WTC11 (cell line): ENCODE measurements around the gene ZNF568. TPM values are rescaled to one million over a fixed set of nuclear protein-coding genes. Genes with fewer than 3 reads are reported as not detected.

ENCODE experiments used
- ATAC-seq: fragments of 200-7000 bp; cut with Tn5 transposase; 2 replicates; pipeline ENCODE4 v1.10.0; 2021; ENCODE audit warnings: mild to moderate bottlenecking, moderate library complexity
- CTCF ChIA-PET: fragments of 300-600 bp; sonication (Branson Sonifier 250); formaldehyde crosslinking; loops from one replicate; lab custom pipeline; 2021; ENCODE audit warnings: antibody characterized with exemption; lab: Charles Lee
- POLR2A ChIA-PET: fragments of 350-600 bp; sonication (Branson Sonifier 250); formaldehyde crosslinking; loops from one replicate; lab custom pipeline; 2021; ENCODE audit warnings: antibody characterized with exemption; lab: Charles Lee
- DNase-seq: peaks from one replicate; pipeline ENCODE4 v3.0.0; 2021; ENCODE audit warnings: low spot score
- H3K27ac Mint-ChIP-seq: 2 replicates; pipeline ENCODE4 v1.8.0; 2021; ENCODE audit warnings: mixed read lengths
- H3K27me3 Mint-ChIP-seq: 2 replicates; pipeline ENCODE4 v1.8.0; 2021; ENCODE audit warnings: low read depth, mild to moderate bottlenecking, moderate library complexity, mixed read lengths
- H3K36me3 Mint-ChIP-seq: 2 replicates; pipeline ENCODE4 v1.8.0; 2021; ENCODE audit warnings: mixed read lengths
- H3K4me1 Mint-ChIP-seq: 2 replicates; pipeline ENCODE4 v1.8.0; 2022; ENCODE audit warnings: mixed read lengths
- H3K4me3 Mint-ChIP-seq: 2 replicates; pipeline ENCODE4 v1.8.0; 2021; ENCODE audit warnings: mild to moderate bottlenecking, moderate library complexity, mixed read lengths
- H3K9me3 Mint-ChIP-seq: 2 replicates; pipeline ENCODE4 v1.8.0; 2021; ENCODE audit warnings: mixed read lengths
- FOXK1 ChIP-seq: sonication (generic); formaldehyde crosslinking; IDR thresholded peaks from 2 replicates; pipeline ENCODE4 v1.8.0; 2022; ENCODE audit warnings: mild to moderate bottlenecking, moderate library complexity, missing genetic modification reagents
- NR3C1 ChIP-seq: sonication (generic); formaldehyde crosslinking; conservative IDR thresholded peaks from 2 replicates; pipeline ENCODE4 v1.8.1; 2023; ENCODE audit warnings: low read depth, mild to moderate bottlenecking, missing genetic modification reagents
- RELA ChIP-seq: sonication (generic); formaldehyde crosslinking; IDR thresholded peaks from 2 replicates; pipeline ENCODE4 v1.8.1; 2022; ENCODE audit warnings: missing genetic modification reagents, mild to moderate bottlenecking, borderline replicate concordance
- SP1 ChIP-seq: sonication (generic); formaldehyde crosslinking; conservative IDR thresholded peaks from 2 replicates; pipeline ENCODE4 v1.8.1; 2022; ENCODE audit warnings: missing genetic modification reagents
- ZNF121 ChIP-seq: sonication (generic); formaldehyde crosslinking; IDR thresholded peaks from 2 replicates; pipeline ENCODE4 v1.8.0; 2023; ENCODE audit warnings: missing genetic modification reagents
- total RNA-seq: library from RNA; stranded (reverse); gene quantifications from 3 replicates; pipeline ENCODE4 v1.2.3, GENCODE V29; 2021
- TF ChIP-seq, protein P1 (sequence below): fragments of 250-450 bp; sonication (Bioruptor Pico); IDR thresholded peaks from 2 replicates; pipeline ENCODE4 v1.9.0; 2021; ENCODE audit warnings: moderate library complexity, mild to moderate bottlenecking, inconsistent platforms, borderline replicate concordance
- TF ChIP-seq, protein P2 (sequence below): fragments of 250-450 bp; sonication (Bioruptor Pico); IDR thresholded peaks from 2 replicates; pipeline ENCODE4 v1.9.0; 2021; ENCODE audit warnings: mild to moderate bottlenecking, borderline replicate concordance
- TF ChIP-seq, protein P3 (sequence below): sonication (generic); formaldehyde crosslinking; conservative IDR thresholded peaks from 2 replicates; pipeline ENCODE4 v1.8.1; 2022; ENCODE audit warnings: mild to moderate bottlenecking, missing genetic modification reagents
- TF ChIP-seq, protein P4 (sequence below): sonication (generic); formaldehyde crosslinking; IDR thresholded peaks from 2 replicates; pipeline ENCODE4 v1.8.0; 2023; ENCODE audit warnings: mild to moderate bottlenecking, missing genetic modification reagents
- TF ChIP-seq, protein P5 (sequence below): fragments of 250-450 bp; sonication (Bioruptor Pico); conservative IDR thresholded peaks from 2 replicates; pipeline ENCODE4 v1.9.0; 2021; ENCODE audit warnings: mild to moderate bottlenecking

The ZNF568 gene
- total RNA-seq, 1 experiment from 2014 or later = 10.5 TPM

DNA sequence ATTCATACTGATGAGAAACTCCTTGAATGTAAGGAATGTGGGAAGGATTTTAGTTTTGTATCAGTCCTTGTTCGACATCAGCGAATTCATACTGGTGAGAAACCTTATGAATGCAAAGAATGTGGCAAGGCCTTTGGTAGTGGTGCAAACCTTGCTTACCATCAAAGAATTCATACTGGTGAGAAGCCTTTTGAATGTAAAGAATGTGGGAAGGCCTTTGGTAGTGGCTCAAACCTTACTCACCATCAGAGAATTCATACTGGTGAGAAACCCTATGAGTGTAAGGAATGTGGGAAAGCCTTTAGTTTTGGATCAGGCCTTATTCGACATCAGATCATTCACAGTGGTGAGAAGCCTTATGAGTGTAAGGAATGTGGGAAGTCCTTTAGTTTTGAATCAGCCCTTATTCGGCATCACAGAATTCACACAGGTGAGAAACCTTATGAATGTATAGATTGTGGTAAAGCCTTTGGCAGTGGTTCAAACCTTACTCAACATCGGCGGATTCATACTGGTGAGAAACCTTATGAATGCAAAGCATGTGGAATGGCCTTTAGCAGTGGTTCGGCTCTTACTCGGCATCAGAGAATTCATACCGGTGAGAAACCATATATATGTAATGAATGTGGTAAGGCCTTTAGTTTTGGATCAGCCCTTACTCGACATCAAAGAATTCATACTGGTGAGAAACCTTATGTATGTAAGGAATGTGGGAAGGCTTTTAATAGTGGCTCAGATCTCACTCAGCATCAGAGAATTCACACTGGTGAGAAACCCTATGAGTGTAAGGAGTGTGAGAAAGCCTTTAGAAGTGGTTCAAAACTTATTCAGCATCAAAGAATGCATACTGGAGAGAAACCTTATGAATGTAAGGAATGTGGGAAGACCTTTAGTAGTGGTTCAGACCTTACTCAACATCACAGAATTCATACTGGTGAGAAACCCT lies 38.9 kb upstream of the ZNF568 start (continued):
- TF ChIP-seq ZNF121 = no peak
- TF ChIP-seq, all 79 proteins: peak for 0

DNA sequence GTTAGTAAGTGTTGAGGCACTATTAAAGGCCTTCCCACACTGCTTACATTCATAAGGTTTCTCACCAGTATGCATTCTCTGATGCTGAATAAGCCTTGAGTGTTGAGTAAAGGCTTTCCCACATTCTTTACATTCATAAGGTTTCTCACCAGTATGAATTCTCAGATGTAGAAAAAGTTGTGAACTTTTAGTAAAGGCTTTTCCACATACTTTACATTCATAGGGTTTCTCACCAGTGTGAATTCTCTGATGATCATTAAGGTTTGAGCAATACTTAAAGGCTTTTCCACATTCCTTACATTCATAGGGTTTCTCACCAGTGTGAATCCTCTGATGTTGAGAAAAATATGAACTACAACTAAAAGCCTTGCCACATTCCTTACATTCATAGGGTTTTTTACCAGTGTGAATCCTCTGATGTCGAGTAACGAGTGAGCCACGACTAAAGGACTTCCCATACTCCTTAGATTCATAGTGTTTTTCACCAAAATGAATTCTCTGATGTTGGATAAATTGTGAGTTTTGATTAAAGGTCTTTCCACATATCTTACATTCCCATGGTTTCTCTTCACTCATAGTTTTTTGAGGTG lies 24.3 kb upstream of the ZNF568 start:
- Mint-ChIP-seq H3K27ac (no peak overlapping the region), H3K9me3 (peaks cover 83% of the 10 kb centered on the region), H3K36me3 (peaks cover 90% of the 10 kb centered on the region), H3K4me1 (no peaks in the 10 kb centered on the region), H3K27me3 (peaks cover 9% of the 10 kb centered on the region; the same call in 1 of the 2 replicates), H3K4me3 (no peak overlapping the region)
- ChIA-PET CTCF (no interaction called here), POLR2A (no interaction called here)
- ATAC-seq (no peak), DNase-seq (no peak)
- TF ChIP-seq FOXK1 = no peak
- TF ChIP-seq NR3C1 = no peak
- TF ChIP-seq, protein P1, sequence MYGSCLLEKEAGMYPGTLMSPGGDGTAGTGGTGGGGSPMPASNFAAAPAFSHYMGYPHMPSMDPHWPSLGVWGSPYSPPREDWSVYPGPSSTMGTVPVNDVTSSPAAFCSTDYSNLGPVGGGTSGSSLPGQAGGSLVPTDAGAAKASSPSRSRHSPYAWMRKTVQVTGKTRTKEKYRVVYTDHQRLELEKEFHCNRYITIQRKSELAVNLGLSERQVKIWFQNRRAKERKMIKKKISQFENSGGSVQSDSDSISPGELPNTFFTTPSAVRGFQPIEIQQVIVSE (CRISPR knock-in tag) = no peak
- TF ChIP-seq, protein P2, sequence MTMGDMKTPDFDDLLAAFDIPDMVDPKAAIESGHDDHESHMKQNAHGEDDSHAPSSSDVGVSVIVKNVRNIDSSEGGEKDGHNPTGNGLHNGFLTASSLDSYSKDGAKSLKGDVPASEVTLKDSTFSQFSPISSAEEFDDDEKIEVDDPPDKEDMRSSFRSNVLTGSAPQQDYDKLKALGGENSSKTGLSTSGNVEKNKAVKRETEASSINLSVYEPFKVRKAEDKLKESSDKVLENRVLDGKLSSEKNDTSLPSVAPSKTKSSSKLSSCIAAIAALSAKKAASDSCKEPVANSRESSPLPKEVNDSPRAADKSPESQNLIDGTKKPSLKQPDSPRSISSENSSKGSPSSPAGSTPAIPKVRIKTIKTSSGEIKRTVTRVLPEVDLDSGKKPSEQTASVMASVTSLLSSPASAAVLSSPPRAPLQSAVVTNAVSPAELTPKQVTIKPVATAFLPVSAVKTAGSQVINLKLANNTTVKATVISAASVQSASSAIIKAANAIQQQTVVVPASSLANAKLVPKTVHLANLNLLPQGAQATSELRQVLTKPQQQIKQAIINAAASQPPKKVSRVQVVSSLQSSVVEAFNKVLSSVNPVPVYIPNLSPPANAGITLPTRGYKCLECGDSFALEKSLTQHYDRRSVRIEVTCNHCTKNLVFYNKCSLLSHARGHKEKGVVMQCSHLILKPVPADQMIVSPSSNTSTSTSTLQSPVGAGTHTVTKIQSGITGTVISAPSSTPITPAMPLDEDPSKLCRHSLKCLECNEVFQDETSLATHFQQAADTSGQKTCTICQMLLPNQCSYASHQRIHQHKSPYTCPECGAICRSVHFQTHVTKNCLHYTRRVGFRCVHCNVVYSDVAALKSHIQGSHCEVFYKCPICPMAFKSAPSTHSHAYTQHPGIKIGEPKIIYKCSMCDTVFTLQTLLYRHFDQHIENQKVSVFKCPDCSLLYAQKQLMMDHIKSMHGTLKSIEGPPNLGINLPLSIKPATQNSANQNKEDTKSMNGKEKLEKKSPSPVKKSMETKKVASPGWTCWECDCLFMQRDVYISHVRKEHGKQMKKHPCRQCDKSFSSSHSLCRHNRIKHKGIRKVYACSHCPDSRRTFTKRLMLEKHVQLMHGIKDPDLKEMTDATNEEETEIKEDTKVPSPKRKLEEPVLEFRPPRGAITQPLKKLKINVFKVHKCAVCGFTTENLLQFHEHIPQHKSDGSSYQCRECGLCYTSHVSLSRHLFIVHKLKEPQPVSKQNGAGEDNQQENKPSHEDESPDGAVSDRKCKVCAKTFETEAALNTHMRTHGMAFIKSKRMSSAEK (CRISPR knock-in tag) = no peak
- TF ChIP-seq, protein P3, sequence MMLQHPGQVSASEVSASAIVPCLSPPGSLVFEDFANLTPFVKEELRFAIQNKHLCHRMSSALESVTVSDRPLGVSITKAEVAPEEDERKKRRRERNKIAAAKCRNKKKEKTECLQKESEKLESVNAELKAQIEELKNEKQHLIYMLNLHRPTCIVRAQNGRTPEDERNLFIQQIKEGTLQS (CRISPR knock-in tag) = no peak

DNA sequence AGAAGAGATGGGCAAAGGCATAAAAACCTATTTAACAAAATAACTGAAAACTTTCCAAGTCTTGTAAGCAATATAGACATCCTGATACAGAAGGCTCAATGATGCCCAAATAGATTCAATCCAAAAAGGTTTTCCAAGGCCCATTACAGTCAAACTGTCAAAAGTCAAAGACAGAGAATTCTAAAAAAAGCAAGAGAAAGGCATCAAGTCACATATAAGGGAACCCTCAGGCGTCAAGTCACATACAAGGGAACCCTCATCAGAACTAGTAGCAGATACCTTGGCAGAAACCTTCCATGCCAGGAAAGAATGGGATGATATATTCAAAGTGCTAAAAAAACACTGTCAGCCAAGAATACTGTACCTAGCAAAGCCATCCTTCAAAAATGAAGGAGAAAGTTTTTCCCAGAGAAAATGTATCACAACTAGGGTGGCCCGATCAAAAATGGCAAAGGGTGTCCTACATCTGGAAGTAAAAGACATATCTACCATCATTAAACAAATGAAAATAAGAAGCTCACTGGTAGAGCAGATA lies 21.2 kb upstream of the ZNF568 start:
- Mint-ChIP-seq H3K4me3 (no peak overlapping the region), H3K36me3 (peaks cover 94% of the 10 kb centered on the region), H3K4me1 (no peaks in the 10 kb centered on the region), H3K27me3 (peaks cover 9% of the 10 kb centered on the region; the same call in 1 of the 2 replicates), H3K9me3 (peaks cover 84% of the 10 kb centered on the region), H3K27ac (no peak overlapping the region)
- ATAC-seq = no peak
- ChIA-PET CTCF (no interaction called here), POLR2A (no interaction called here)
- TF ChIP-seq, protein P4, sequence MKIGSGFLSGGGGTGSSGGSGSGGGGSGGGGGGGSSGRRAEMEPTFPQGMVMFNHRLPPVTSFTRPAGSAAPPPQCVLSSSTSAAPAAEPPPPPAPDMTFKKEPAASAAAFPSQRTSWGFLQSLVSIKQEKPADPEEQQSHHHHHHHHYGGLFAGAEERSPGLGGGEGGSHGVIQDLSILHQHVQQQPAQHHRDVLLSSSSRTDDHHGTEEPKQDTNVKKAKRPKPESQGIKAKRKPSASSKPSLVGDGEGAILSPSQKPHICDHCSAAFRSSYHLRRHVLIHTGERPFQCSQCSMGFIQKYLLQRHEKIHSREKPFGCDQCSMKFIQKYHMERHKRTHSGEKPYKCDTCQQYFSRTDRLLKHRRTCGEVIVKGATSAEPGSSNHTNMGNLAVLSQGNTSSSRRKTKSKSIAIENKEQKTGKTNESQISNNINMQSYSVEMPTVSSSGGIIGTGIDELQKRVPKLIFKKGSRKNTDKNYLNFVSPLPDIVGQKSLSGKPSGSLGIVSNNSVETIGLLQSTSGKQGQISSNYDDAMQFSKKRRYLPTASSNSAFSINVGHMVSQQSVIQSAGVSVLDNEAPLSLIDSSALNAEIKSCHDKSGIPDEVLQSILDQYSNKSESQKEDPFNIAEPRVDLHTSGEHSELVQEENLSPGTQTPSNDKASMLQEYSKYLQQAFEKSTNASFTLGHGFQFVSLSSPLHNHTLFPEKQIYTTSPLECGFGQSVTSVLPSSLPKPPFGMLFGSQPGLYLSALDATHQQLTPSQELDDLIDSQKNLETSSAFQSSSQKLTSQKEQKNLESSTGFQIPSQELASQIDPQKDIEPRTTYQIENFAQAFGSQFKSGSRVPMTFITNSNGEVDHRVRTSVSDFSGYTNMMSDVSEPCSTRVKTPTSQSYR = no peak
- TF ChIP-seq, protein P5, sequence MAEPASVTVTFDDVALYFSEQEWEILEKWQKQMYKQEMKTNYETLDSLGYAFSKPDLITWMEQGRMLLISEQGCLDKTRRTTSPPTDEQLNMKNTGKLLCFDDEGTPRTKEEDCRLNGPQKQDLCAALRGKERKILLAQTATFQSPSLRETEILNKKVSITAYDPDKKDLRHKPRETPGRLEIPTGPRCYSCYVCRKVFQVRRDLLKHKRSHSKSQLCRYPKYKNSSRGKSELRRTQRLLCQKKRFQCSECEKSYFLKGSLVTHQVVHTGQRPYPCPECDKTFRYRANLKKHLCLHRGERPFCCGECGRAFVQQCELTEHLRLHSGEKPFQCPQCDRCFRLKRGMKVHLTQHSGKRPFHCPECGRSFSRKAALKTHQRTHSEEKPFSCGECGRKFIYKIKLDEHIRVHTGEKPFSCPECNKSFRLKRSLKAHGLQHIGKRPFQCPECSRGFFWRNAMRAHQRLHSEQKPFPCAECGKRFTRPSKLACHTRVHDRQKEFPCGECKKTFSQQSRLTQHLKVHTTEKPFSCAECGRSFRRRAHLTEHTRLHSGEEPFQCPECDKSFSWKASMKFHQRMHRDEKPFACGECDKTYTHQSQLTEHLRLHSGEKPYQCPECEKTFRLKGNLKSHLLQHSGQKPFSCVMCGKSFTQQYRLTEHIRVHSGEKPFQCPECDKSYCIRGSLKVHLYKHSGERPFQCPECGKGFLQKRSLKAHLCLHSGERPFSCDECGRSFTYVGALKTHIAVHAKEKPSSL = no peak
- TF ChIP-seq SP1 (CRISPR knock-in tag) (no peak), RELA (CRISPR knock-in tag) (no peak)
- no peak for DNase-seq
